Upper lobe of left lung (tissue), 4 donors: ENCODE results near the gene ZSCAN10.

Experiments
- POLR2A ChIP-seq, 4 donors: fragments of 450-650 bp; IDR thresholded peaks; one replicate each; pipeline ENCODE4 v1.5.1; 2016 to 2017; ENCODE audit warnings: antibody characterized with exemption in 4 of 4, mild to moderate bottlenecking in 2 of 4
- POLR2AphosphoS5 ChIP-seq, 2 donors: sonication (generic); formaldehyde crosslinking; IDR thresholded peaks; one replicate each; pipeline ENCODE4 v1.5.1; 2017; ENCODE audit warnings: antibody characterized with exemption in 2 of 2

DNA sequence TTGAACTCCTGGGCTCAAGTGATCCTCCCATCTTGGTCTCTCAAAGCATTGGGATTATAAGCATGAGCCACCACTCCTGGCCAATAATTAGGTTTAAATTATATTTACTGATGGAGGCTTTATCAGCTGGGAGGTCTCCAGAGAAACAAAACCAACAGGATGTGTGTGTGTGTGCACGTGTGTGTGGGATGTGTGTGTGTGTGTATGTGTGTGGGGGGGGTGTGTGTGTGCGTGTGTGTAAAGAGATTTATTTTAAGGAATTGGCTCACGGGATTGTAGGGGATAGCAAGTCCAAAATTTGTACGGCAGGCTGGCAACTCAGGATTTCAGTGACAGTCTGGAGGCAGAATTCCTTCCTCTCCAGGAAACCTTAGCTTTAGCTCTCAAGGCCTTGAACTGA lies 48.1 kb downstream of the ZSCAN10 start:
- TF ChIP-seq POLR2A (IDR thresholded peaks at IDR 0.05) (no peak), POLR2AphosphoS5 (IDR thresholded peaks at IDR 0.05) (no peak)
